ENCODE measurements around the gene FRK.
"Not testable (repeated sequence)": the region's sequence is repeated elsewhere in the genome, so short reads cannot be mapped to it uniquely, and the experiment has no call there.

FRK gene

DNA sequence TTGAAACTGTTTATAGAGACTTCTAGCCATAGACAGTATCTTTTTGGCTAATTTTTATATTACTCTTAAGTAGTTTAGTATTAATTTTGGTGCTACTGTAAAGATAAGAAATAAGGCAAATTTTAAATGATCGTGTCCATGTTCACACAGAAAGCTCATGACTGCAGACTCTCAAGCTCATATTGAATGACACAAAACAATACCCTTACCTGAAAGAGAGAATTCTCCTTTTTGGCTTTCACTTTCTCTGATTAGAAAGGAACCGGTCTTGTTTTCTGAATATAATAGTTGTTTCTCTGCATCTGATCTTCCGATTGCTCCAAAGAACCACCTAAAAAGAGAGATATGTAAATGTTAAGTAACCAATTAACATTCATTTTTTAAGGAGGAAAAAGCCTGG lies 57.0 kb downstream of the FRK start:
- DNase-seq: no peak

DNA sequence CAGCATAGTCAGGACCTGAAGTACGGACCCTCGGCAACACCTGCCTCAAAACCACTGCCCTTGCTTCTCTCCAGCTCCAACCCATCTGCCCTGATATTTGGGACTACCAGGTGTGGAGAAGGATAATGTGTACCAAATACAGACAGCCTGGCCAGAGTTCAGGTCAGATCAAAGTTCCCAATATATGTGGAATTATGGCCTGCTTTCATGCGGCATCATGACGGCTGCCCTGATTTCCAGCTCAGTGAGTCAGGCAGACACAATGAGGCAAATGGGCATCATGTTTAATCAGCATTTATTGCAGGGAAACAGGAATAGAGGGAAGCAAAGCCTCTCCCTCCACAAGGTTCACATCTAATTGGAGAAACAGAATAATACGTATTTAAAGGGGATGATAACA lies 57.9 kb downstream of the FRK start:
- no peak for DNase-seq

DNA sequence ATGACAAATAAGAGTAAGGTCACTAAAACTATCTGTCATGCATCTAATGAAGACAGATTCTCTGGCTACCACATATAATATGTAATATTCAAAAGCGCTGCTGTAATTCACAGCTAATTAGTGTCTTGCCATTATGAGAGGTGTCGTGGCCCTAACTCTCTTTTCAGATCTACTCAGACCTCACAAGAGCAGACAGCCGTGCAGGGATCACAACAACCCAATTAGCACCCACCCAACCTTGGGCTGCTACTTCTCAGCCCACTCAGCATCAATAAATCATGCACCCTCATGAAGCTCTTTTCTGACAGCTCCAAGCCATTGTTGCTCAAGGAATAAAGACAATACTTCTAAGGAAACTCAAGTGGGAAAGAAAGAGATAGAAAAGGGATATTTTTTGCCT lies 61.5 kb downstream of the FRK start:
- no peak for DNase-seq

DNA sequence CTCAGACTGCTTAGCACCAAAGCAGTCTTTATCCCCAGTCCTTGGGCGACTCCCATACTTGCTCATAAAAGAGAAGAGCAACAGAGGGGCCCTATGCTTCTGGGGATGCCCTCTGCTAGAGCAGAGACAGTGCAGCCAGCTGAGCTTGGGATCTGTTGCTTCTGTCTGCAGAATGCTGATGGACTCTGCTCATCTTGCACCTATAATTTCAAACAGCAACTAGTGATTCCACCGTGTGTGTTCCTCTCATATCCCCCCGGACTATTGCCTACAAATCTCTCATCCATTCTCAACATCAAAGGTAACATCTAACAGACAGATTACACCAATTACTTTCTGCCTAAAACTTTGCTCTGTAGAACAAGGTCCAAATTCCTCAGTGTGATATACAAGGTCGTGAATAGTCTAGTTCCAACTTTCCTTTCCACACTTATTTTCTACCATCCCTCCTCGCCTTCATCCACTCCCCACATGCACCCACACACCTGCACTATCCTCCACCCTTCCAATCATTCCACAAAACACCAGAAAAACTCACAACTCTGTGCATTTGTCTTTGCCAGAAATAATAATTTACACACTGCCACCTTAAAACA lies 62.6 kb downstream of the FRK start:
- DNase-seq: no peak

DNA sequence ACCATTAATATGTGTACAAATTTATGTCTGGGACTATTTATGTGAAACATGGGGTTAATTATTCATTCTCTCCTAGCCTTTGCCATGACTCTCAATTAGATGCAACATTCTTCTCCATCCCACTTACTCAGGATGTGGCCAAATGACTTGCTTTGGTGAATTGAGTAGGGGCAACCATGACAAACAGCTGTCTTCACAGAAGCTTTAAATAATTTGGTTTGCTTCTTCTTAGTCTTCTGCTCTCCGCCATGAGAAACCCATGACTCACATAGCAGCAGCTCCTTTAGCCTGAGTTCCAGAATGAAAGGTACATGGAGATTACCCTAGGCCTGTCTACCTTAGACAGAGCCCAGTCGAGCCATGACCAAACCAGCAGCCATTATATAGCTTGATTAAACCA lies 74.7 kb downstream of the FRK start:
- no peak for DNase-seq

DNA sequence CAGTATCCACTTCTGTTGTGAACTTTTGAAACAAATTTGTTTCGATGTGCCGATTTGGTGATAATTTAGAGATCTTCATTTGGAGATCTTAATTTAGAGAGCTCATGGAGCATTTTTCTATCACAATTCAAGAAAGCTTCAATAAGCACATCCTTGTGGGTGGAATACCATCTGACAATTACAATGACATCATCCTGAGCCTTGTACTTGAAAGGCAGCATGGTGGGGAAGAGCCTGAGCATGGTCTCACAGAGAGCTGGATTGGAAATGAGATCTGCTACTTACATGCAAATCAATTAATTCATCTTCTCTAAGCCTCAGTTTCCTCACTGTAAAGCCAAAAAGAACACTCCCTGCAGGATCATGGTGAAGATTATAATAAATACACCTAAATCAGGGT lies 75.9 kb downstream of the FRK start:
- DNase-seq: no peak

DNA sequence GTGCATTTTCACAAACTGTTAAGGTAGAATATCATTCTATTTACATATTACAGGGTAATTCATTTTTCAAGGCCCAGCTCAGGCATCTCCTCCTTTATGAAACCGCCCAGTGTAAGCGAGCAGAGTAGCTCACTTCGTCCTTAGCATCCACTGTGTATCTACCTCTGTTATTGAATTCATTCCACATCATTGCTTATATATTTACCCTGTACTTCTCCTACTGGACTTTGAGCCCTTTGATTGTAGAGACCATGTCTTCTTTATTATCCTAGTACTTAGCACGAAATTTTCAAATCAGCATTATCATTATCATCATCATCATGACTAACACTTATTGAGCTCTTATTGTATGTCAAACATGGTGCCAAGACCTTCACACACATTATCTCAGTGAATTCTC lies 76.7 kb downstream of the FRK start:
- no peak for DNase-seq

DNA sequence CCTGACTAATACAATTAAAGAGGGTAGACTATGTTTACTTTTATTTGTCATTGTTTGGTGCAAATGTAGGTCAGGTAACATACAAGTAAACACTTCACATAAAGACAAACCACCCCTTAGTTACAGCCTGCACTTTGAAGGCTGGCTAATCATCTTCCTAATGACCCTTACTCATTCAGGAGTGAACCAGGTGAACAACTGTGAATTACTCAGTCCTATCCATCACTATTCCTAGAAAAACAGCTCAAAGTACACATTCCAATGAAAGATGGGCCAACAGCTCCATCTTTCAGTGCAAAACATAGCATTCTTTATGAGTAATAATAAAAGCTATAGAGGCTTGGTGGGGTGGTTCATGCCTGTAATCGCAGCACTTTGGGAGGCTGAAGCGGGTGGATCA lies 78.2 kb downstream of the FRK start:
- no peak for DNase-seq

DNA sequence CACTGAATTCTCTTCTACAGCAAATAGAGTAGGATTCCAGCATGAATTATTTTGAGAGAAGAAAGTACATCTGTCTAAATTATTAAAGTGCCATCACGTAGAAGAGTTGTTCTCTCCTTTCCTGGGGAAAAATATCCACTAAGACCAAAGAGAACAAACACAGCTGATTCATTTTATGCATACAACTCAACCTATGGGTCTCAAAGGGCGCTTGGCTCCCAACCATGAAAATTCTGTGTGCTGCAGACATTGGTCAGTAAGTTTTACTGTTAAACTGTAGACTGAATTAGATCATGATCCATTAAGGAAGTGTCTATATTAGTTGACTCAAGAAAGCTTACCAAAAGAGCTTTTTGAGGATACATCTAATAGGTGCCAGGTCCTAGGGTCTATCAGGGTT lies 83.5 kb downstream of the FRK start:
- DNase-seq: no peak

DNA sequence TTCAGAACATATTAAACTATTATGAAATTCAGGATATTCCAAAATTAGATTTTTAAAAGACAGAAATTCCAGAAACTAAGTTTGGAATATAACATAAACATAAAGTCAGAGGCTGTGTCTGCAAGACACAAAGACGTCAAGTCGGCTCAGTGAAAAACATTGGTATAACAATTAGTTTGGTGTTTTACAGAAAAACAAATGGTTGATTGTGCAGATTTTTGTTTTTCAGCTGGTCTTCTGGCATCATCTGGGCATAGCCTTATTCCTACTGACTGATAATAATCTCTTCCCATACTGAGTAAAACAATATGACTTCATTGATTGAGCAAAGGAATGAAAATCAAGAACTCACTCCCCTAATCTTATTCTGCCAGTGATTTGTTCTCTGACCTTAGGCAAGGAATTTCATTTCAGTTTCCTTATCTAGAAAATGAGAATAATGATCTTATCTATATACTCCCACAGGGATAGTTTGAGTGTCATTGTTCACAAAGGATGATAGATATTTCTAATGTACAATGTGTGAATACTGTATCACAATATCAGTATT lies 84.3 kb downstream of the FRK start:
- no peak for DNase-seq

DNA sequence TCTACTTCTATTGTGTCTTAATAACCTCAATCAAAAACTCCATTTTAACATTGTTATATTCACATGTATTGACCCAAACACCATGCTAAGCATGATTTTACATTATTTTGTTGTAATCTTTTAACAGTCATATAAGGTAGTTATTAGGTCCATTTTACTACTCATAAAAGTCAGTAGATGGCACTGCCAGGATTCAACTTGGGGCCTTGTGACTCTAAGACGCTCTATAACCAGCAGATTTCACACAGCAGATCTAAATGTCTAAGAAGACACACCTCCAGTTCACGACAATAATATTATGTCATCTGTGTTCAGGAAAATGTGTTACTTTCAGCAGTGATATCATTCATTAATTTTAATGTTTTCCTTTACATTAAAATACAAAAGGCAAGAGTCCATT lies 88.0 kb downstream of the FRK start:
- no peak for DNase-seq

DNA sequence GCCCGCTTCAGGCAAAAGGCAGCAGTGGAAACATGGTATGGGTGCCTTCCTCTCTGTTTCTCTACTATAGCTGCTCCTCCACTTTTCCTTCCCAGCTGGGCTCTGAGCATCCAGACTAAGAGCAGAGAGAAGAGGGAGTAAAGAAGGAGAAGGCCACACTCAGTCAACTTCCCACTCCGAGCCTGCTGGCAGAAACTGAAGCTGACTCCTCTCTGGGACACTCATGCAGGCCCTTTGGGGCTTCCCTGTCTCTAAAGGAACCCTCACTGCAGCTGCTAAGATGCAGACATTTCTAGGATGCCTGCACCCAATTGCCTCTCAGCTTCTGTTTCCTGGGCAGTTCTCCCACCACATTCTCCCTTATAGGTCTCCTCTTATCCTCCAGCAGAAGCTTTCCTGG lies 88.9 kb downstream of the FRK start:
- DNase-seq: no peak

DNA sequence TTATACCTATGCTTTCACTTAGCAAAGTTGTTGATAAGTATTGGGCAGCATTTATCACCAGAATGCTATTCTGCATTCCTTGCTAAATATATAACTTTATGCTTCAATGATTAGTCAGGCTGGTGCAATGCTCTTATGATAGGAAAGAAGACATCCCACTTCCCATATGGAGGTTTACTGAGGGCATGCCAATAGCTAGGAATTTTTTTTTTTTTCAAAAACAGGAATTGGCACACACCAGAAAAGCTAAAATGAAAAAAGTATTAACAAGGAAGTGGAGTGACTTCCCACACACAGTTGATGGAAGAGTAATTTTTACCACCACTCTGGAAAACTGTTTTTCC lies 90.8 kb downstream of the FRK start:
- no peak for DNase-seq

DNA sequence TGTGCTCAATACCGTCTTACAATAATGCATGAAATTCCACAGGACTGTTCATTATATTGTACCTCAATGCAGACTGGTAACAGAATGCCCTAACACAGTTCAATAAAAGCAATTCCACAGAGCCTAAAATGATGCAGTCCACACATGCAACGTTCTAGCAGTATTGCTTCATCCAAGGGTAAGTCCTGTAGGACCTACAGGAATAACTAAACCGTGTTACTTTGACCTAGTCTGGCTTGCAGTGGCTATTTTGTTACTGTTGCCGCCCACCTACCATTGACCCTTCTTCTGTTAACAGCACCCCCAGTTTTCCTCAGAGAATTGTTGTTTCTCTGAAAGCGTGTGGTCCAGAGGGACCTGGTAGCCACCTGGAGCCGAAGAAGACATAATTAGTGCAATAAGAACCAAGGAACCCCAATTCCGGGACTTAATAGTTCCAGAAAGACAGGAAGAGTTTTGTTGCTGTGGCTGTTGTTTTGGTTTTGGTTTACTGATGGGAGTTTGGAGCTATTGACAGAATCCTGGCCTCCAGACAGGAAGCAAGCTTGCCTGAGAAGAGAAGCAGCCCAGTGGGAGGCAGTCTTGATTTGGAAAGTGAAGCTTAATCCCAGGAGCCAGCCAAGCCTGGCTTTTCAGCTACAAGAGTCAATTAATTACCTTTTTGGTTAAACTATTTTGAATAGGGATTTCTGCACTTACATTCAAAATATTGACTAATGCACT lies 91.3 kb downstream of the FRK start:
- no peak for DNase-seq

DNA sequence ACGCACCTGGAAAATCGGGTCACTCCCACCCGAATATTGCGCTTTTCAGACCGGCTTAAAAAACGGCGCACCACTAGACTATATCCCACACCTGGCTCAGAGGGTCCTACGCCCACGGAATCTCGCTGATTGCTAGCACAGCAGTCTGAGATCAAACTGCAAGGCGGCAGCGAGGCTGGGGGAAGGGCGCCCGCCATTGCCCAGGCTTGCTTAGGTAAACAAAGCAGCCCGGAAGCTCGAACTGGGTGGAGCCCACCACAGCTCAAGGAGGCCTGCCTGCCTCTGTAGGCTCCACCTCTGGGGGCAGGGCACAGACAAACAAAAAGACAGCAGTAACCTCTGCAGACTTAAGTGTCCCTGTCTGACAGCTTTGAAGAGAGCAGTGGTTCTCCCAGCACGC lies 100.4 kb downstream of the FRK start:
- DNase-seq: not testable (repeated sequence)

DNA sequence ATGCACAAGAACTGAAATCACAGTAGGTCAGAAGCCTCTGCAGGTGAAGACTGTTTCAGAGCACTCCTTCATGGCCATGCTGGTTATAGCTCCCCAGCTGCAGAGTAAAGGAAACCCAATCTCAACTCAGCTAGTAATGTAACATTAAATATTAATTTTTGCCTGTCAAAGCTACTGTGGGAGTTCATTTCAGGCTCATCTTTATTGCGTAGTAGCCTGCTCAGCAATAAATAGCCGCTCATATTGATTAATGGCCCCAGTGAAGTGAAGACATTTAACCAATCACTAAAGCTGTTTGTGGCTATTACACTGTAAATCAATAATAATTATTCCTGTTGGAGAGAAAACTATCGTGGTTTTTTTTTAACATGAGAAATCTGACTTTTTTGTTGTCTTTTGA lies 101.7 kb downstream of the FRK start:
- DNase-seq: no peak

DNA sequence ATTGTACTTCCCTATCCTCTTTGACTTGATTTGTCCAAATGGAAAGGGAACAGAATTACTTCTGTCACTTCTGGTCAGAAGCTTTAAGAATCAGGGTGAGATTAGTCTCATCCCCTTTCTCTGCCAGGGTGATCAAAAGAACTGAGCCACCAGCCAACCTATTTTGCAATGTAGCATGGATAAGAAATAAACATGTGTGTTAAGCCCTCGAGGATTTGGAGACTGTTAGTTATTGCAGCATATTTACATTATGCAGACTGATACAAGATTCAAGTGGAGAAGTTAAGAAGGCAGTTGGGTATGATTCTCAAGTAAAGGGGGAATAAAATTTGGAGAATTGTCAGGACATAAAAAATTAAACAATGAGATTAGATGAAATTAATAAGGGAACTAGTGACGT lies 106.0 kb downstream of the FRK start:
- no peak for DNase-seq

DNA sequence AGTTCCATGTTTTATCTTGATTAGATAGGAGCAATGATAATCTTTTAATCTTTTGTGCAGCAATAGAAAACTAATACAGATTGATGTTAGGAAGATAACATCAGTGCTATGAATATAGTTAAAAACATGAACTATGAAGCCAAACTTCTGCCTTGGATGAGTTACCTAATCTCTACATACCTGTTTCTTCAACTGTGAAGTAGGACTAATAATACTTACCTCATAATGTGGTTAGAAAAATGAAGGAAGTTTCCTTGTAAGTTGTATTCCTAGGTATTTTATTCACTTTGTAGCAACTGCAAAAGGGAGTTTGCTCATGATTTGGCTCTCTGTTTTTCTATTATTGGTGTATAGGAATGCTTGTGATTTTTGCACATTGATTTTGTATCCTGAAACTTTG lies 111.9 kb downstream of the FRK start:
- no peak for DNase-seq

DNA sequence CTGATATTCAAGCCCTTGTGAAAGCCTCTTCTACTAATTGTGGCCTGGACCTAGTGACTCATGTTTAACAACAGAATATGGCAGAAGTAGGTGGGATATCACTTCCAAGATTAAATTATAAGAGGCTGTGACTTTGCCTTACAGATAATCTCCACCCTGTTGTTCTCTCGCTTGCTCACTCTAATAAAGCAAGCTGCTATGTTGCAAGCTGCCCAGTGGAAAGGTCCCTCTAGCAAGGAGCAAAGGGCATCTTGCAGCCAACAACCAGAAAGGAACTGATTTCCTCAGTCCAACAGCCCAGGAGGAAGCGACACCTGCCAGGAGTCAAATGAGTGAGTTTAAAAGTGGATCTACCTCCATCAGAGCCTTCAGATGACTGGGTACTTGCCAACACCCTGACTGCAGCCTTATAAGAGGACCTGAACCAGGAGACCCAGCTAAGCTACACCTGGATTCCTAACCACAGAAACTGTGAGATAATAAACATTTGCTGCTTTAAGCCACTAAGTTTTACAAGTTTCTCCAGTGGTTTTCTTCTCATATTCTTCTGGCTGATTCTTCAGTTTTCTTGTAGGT lies 112.6 kb downstream of the FRK start:
- no peak for DNase-seq

DNA sequence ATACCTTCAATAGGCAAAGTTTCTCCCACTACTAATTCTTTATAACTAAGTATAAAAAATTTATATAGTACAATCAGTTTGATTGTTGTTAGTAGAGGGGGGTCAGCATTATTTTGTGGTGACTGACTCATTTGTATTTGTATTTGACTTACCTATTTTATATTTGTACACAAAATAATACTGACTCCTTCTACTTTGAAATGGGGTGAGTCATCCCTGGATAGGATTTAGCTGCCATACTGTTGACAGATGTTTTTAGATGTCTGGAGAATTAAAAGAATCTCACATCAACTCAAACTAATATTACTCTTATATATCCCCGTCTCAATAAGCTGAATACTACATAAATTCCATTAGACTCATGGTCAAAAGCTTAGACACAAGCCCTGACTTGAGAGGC lies 114.9 kb downstream of the FRK start:
- no peak for DNase-seq

DNA sequence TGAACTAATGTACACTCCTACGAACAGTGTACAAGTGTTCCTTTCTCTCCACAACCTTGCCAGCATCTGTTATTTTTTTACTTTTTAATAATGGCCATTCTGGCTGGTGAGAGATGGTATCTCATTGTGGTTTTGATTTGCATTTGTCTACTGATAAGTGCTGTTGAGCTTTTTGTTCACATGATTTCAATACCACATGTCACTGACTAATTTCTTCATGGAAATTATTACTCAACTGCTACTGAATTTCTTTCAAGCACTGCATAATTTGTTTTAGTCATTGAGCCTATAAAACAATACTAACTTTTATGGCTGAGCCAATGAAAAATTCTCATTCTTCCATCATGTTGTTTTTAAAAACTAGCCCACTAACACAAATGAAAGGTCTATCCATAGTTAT lies 115.4 kb downstream of the FRK start:
- no peak for DNase-seq

DNA sequence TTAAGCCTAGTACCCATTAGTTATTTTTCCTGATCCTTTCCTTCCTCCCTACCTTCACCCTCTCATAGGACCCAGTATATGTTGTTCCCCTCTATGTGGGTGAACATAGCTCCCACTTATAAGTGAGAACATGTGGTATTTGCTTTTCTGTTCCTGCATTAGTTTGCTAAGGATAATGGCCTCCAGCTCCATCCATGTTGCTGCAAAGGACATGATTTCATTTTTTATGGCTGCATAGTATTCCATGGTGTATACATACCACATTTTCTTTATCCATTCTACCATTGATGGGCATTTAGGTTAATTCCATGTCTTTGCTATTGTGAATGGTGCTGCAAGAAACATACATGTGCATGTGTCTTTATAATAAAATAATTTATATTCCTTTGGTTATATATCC lies 115.9 kb downstream of the FRK start:
- DNase-seq: not testable (repeated sequence)

DNA sequence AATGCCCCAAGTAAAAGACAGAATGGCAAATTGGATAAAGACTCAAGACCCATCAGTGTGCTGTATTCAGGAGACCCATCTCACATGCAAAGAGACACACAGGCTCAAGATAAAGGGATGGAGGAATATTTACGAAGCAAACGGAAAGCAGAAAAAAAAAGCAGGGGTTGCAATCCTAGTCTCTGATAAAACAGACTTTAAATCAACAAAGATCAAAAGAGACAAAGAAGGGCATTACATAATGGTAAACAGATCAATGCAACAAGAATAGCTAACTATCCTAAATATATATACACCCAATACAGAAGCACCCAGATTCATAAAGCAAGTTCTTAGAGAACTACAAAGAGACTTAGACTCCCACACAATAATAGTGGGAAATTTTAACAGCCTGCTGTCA lies 123.2 kb downstream of the FRK start:
- not testable (repeated sequence) for DNase-seq

DNA sequence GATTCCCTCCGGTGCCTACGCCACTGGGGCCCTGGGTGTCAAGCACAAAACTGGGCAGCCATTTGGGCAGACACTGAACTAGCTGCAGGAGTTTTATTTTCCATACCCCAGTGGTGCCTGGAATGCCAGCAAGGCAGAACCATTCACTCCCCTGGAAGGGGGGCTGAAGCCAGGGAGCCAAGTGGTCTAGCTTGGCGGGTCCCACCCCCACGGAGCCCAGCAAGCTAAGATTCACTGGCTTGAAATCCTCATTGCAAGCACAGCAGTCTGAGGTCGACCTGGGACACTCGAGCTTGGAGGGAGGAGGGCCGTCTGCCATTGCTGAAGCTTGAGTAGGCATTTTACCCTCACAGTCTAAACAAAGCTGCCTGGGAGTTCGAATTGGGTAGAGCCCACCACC lies 125.3 kb downstream of the FRK start:
- no peak for DNase-seq

DNA sequence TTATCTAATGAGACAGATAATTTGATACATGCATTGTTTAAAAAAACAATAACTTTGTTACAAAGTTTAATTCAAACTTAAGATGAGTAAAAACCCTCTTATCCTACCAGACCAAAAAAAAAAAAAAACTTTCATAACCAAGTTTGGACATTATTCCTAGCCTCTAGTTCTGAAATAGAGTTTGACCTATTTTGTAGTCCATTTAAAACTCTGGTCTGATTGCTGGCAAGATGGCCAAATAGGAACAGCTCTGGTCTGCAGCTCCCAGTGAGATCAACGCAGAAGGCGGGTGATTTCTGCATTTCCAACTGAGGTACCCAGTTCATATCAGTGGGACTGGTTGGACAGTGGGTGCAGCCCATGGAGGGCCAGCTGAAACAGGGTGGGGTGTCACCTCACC lies 125.9 kb downstream of the FRK start:
- no peak for DNase-seq
